Kidney epithelial cell (primary cell): ENCODE results near the gene DCX. TPM values are rescaled to one million over a fixed set of nuclear protein-coding genes. Genes with fewer than 3 reads are reported as not detected.

Experiments
- DNase-seq: peaks from one replicate; pipeline ENCODE4 v3.0.0-alpha.2; 2010; ENCODE audit warnings: low read depth
- H3K27me3 ChIP-seq: 2 replicates; pipeline ENCODE4 v1.6.0; 2011; ENCODE audit warnings: low read length; ENCODE audit not compliant: control insufficient read depth, insufficient read depth
- H3K36me3 ChIP-seq: 2 replicates; pipeline ENCODE4 v1.5.1; 2011; ENCODE audit warnings: low read length; ENCODE audit not compliant: control insufficient read depth, insufficient read depth
- H3K4me3 ChIP-seq: 2 replicates; pipeline ENCODE4 v1.5.1; 2011; ENCODE audit warnings: low read depth, mild to moderate bottlenecking, control low read depth, low read length
- CTCF ChIP-seq: IDR thresholded peaks from 2 replicates; pipeline ENCODE4 v1.5.1; 2011; ENCODE audit warnings: mild to moderate bottlenecking, moderate library complexity, low read length, control low read depth, inconsistent platforms; ENCODE audit not compliant: insufficient read depth, poor library complexity, severe bottlenecking
- total RNA-seq: library from RNA; depleted of rRNA; stranded (reverse); fragments of >200 nt; gene quantifications from 2 replicates; pipeline ENCODE4 v1.2.3, GENCODE V29; 2015

DCX gene
- total RNA-seq, 1 donor from 2014 or later = not detected

GRCh38 chrX:111386077-111386476, 25.9 kb downstream of the DCX start:
- DNase-seq = no peak
- no peaks in the 10 kb centered on the region for H3K27me3 ChIP-seq
- no peak overlapping the region for H3K4me3 ChIP-seq

DNA sequence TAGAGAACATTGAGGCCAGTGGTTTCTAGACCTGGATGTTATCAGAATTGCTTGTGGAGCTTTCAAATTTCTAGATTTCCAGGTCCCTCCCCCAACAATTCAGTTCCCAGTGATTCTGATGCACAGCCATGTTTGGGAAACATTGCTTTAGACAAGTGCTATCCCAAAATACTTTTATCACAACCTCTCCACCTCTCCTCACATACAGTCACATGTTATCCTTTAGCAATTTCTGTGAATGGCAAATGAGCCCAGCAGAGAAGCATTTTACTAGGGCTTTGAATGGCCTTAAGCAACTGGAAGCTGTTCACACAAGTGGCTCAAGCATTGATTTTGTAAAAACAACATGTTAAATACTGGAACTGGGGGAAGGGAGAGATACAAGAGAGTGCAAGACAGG, 29.7 kb downstream of the DCX start:
- Histone ChIP-seq H3K27me3 (peaks cover 1% of the 10 kb centered on the region), H3K36me3 (no peaks in the 10 kb centered on the region), H3K4me3 (no peak overlapping the region)
- TF ChIP-seq CTCF = no peak
- no peak for DNase-seq

More at GRCh38 chrX:111386077-111386476, 25.9 kb downstream of the DCX start:
- H3K36me3 ChIP-seq = no peaks in the 10 kb centered on the region
- no peak for TF ChIP-seq CTCF

DNA sequence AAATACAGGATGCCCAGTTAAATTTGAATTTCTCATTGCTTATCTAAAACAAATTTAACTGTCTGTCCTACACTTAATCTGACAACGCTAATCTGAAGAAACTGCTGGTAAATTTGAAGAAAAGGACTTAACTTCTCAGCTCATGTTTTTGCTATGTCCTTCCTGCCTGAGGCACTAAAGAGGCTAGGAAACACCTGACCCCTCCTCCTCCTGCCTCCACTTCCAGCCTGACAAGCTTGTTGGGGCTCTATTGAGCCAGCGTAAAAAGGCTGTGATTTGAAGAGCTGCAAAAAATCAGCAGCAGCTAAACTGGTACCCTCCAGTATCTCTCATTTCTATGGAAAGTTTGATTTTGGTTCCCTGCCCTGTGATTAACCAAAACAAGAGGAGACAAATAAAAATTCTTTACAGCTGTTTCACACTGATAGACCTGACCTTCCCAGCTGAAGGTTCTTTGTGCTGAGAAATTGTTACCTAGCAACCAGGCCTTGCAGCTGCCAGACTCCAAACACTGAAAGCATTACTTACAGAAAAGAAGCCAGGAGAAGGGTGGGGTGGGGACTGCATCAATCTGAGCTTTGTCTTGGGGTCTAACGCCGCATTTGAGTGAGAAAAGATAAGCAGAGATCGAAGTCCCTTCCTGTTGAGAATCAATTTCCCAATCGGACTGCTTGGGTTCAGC, 35.0 kb downstream of the DCX start:
- H3K27me3 ChIP-seq = peaks cover 2% of the 10 kb centered on the region
- no peak for DNase-seq
- TF ChIP-seq CTCF = no peak
- H3K36me3 ChIP-seq = no peaks in the 10 kb centered on the region
- no peak overlapping the region for H3K4me3 ChIP-seq

DNA sequence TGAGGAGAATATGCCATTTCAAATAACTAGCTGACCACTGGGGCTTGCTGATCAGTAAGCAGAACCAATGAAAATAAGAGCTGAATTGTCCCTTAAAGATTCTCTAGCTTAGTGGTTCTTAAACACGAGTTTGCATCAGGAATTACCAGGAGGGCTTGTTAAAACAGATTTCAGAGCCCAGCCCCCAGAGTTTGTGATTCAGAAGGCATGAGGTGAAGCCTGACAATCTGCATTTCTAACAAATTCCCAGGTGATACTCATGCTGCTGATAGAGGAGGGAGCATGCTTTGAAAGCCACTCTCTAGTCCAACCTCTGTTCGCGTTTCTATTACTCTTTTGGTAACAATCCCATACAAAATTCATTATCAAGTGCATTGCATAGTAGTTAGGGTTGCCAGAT, 35.5 kb downstream of the DCX start:
- no peak for DNase-seq

GRCh38 chrX:111375747-111376146, 36.2 kb downstream of the DCX start:
- no peaks in the 10 kb centered on the region for H3K36me3 ChIP-seq
- H3K4me3 ChIP-seq = no peak overlapping the region
- no peak for TF ChIP-seq CTCF
- no peak for DNase-seq
- H3K27me3 ChIP-seq = peaks cover 2% of the 10 kb centered on the region

More for the DNA sequence above, 35.5 kb downstream of the DCX start:
- Histone ChIP-seq H3K27me3 (peaks cover 2% of the 10 kb centered on the region), H3K36me3 (no peaks in the 10 kb centered on the region), H3K4me3 (no peak overlapping the region)
- TF ChIP-seq CTCF = no peak

DNA sequence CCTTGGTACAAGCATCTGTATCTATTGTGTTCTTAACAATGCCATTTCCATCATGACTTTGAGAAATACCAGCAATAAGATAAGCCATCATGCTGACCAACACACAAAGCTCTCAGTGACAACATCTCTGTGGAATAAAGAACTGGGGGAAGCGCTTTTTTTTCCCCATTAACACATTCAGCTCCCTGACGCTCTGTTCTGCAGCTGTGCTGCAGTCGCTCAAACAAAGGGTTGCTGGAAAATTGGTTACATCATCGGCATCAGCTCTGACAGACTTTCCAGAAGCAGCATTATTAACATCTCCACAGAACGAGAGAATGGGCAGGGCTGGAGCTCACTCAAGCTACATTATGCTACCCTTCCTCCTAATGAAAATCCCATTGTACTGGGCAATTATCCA, 39.9 kb downstream of the DCX start:
- DNase-seq = no peak
- Histone ChIP-seq H3K36me3 (no peaks in the 10 kb centered on the region), H3K4me3 (no peak overlapping the region), H3K27me3 (no peaks in the 10 kb centered on the region)
- no peak for TF ChIP-seq CTCF
